Measurements from ENCODE around the gene WBP2NL. TPM values are rescaled to one million over a fixed set of nuclear protein-coding genes. Genes with fewer than 3 reads are reported as not detected.

Gene WBP2NL
- total RNA-seq, 1 experiment from 2014 or later = 1.0 TPM

- ChIA-PET POLR2A (no interaction called here), CTCF (no interaction called here)
- peaks cover 5% of the 10 kb centered on the region for H3K4me1 ChIP-seq
- no peaks in the 10 kb centered on the region for H3K9me3 Mint-ChIP-seq (ENCODE audit: unreplicated experiment)
- intact Hi-C loops (cut with micrococcal nuclease; ENCODE audit: unreplicated experiment) = no loop called here
- H3K27ac Mint-ChIP-seq (ENCODE audit: unreplicated experiment) = no peak overlapping the region
- TF ChIP-seq CTCF (IDR thresholded peaks at IDR 0.05; ENCODE audit: insufficient read depth in 1 of 2, low read depth in 1 of 2, low read length in 1 of 2, severe bottlenecking in 1 of 2, unreplicated experiment in 1 of 2) = no peak
- DNase-seq = no peak
- BruUV-seq (replicated peaks) = no TSS peak
- no peaks in the 10 kb centered on the region for H3K27me3 ChIP-seq (replicated peaks; ENCODE audit: control insufficient read depth, insufficient read depth, low read length)
- no peak overlapping the region for H3K4me3 Mint-ChIP-seq (ENCODE audit: unreplicated experiment)
- no peak overlapping the region for H3K4me3 ChIP-seq (ENCODE audit: low read depth, low read length)
- H3K27me3 Mint-ChIP-seq (ENCODE audit: insufficient read depth, unreplicated experiment) = peaks cover 4% of the 10 kb centered on the region
- H3K4me1 Mint-ChIP-seq (ENCODE audit: low read depth, unreplicated experiment) = no peaks in the 10 kb centered on the region
- no peaks in the 10 kb centered on the region for H3K36me3 ChIP-seq (ENCODE audit: control insufficient read depth, insufficient read depth, low read length)
- H3K9me3 ChIP-seq = no peaks in the 10 kb centered on the region
- peaks cover 9% of the 10 kb centered on the region for H3K36me3 Mint-ChIP-seq (ENCODE audit: insufficient read depth, unreplicated experiment)
These were observed 3.1 kb downstream of the WBP2NL start for GRCh38 chr22:42001706-42002105.

GRCh38 chr22:42007922-42008321 is 9.3 kb downstream of the WBP2NL start:
- BruUV-seq (replicated peaks) = no TSS peak
- POLR2A ChIA-PET = no interaction called here
- no peak for DNase-seq
- intact Hi-C loops (cut with micrococcal nuclease; ENCODE audit: unreplicated experiment) = no loop called here
- Histone ChIP-seq H3K4me3 (ENCODE audit: low read depth, low read length) (no peak overlapping the region), H3K36me3 (ENCODE audit: control insufficient read depth, insufficient read depth, low read length) (no peaks in the 10 kb centered on the region), H3K4me1 (no peaks in the 10 kb centered on the region), H3K9me3 (peaks cover 16% of the 10 kb centered on the region), H3K27me3 (replicated peaks; ENCODE audit: control insufficient read depth, insufficient read depth, low read length) (no peaks in the 10 kb centered on the region)
- Mint-ChIP-seq H3K27me3 (ENCODE audit: insufficient read depth, unreplicated experiment) (peaks cover 4% of the 10 kb centered on the region), H3K27ac (ENCODE audit: unreplicated experiment) (no peak overlapping the region), H3K4me3 (ENCODE audit: unreplicated experiment) (no peak overlapping the region), H3K36me3 (ENCODE audit: insufficient read depth, unreplicated experiment) (no peaks in the 10 kb centered on the region), H3K9me3 (ENCODE audit: unreplicated experiment) (peaks cover 9% of the 10 kb centered on the region), H3K4me1 (ENCODE audit: low read depth, unreplicated experiment) (no peaks in the 10 kb centered on the region)
- TF ChIP-seq CTCF (IDR thresholded peaks at IDR 0.05; ENCODE audit: insufficient read depth in 1 of 2, low read depth in 1 of 2, low read length in 1 of 2, severe bottlenecking in 1 of 2, unreplicated experiment in 1 of 2) = no peak
- CTCF ChIA-PET = no interaction called here

- TF ChIP-seq CTCF (IDR thresholded peaks at IDR 0.05; ENCODE audit: insufficient read depth in 1 of 2, low read depth in 1 of 2, low read length in 1 of 2, severe bottlenecking in 1 of 2, unreplicated experiment in 1 of 2) = no peak
- no peak overlapping the region for H3K4me3 ChIP-seq (ENCODE audit: low read depth, low read length)
- H3K4me1 Mint-ChIP-seq (ENCODE audit: low read depth, unreplicated experiment) = no peaks in the 10 kb centered on the region
- no peak overlapping the region for H3K4me3 Mint-ChIP-seq (ENCODE audit: unreplicated experiment)
- H3K36me3 Mint-ChIP-seq (ENCODE audit: insufficient read depth, unreplicated experiment) = no peaks in the 10 kb centered on the region
- peaks cover 6% of the 10 kb centered on the region for H3K27me3 Mint-ChIP-seq (ENCODE audit: insufficient read depth, unreplicated experiment)
- H3K27me3 ChIP-seq (replicated peaks; ENCODE audit: control insufficient read depth, insufficient read depth, low read length) = no peaks in the 10 kb centered on the region
- no peak for DNase-seq
- BruUV-seq (replicated peaks) = no TSS peak
- H3K9me3 Mint-ChIP-seq (ENCODE audit: unreplicated experiment) = peaks cover 9% of the 10 kb centered on the region
- H3K36me3 ChIP-seq (ENCODE audit: control insufficient read depth, insufficient read depth, low read length) = no peaks in the 10 kb centered on the region
- CTCF ChIA-PET = interaction anchor here (0.6 kb wide), 1 partner anchor 211 kb away, joined by 3 read pairs; no protein-coding TSS in a partner anchor
- H3K27ac Mint-ChIP-seq (ENCODE audit: unreplicated experiment) = no peak overlapping the region
- POLR2A ChIA-PET = interaction anchor here (0.7 kb wide), 1 partner anchor 68 kb away, joined by 5 read pairs; no protein-coding TSS in a partner anchor
- no peaks in the 10 kb centered on the region for H3K4me1 ChIP-seq
- H3K9me3 ChIP-seq = peaks cover 16% of the 10 kb centered on the region
- intact Hi-C loops (cut with micrococcal nuclease; ENCODE audit: unreplicated experiment) = no loop called here
These were observed 12.2 kb downstream of the WBP2NL start for GRCh38 chr22:42010778-42011177.

Measured in Caco-2 (cell line).